Panc1 (cell line): Measurements from ENCODE around the gene LRRD1. TPM values are rescaled to one million over a fixed set of nuclear protein-coding genes. Genes with fewer than 3 reads are reported as not detected.

Source experiments
- ATAC-seq: fragments of 200-7000 bp; cut with Tn5 transposase; 2 replicates; pipeline ENCODE4 v1.9.1; 2020; ENCODE audit warnings: mild to moderate bottlenecking, moderate library complexity
- BruUV-seq: library from RNA; stranded (reverse); fragments of 400-500 nt; replicated peaks from 2 replicates; lab custom pipeline; 2021; lab: Mats Ljungman, UMichigan
- CTCF ChIA-PET: fragments of 300-600 bp; sonication (Branson Sonifier 250); formaldehyde crosslinking; loops from one replicate; lab custom pipeline; 2022; ENCODE audit warnings: antibody characterized with exemption; lab: Charles Lee
- POLR2A ChIA-PET: fragments of 300-600 bp; sonication (Branson Sonifier 250); formaldehyde crosslinking; loops from one replicate; lab custom pipeline; 2022; ENCODE audit warnings: antibody characterized with exemption; lab: Charles Lee
- DNase-seq: peaks from one replicate; pipeline ENCODE4 v3.0.0-alpha.2; 2010; ENCODE audit warnings: low read depth, low spot score
- H3K27ac ChIP-seq: 2 replicates; pipeline ENCODE4 v1.5.1; 2011; ENCODE audit warnings: mild to moderate bottlenecking, low read length, inconsistent platforms
- H3K27me3 ChIP-seq: fragments of 200-500 bp; sonication (Bioruptor generic); 2 replicates; pipeline ENCODE4 v1.6.0; 2014; ENCODE audit warnings: low read length, inconsistent platforms; ENCODE audit not compliant: control insufficient read depth, insufficient read depth
- H3K36me3 ChIP-seq: fragments of 200-500 bp; sonication (Bioruptor generic); 2 replicates; pipeline ENCODE4 v1.5.1; 2014; ENCODE audit warnings: inconsistent platforms, mild to moderate bottlenecking, low read length, moderate library complexity; ENCODE audit not compliant: control insufficient read depth, insufficient read depth
- H3K4me1 ChIP-seq: 2 replicates; pipeline ENCODE4 v1.5.1; 2011; ENCODE audit warnings: inconsistent platforms, mild to moderate bottlenecking, low read length, moderate library complexity; ENCODE audit not compliant: control insufficient read depth, insufficient read depth
- H3K4me3 ChIP-seq, 2 experiments: 2 replicates each; pipeline ENCODE4 v1.5.1; 2011 to 2012; ENCODE audit warnings: low read depth in 2 of 2, low read length in 2 of 2, mild to moderate bottlenecking in 2 of 2, inconsistent platforms in 1 of 2, moderate library complexity in 1 of 2
- H3K9me3 ChIP-seq: fragments of 200-500 bp; sonication (Bioruptor generic); 2 replicates; pipeline ENCODE4 v1.5.1; 2014; ENCODE audit warnings: low read depth, mild to moderate bottlenecking, inconsistent platforms, low read length, moderate library complexity; ENCODE audit not compliant: control insufficient read depth, insufficient read depth
- CTCF ChIP-seq: fragments of 450-650 bp; IDR thresholded peaks from 2 replicates; pipeline ENCODE4 v1.5.1; 2017; ENCODE audit warnings: mild to moderate bottlenecking
- POLR2AphosphoS5 ChIP-seq: IDR thresholded peaks from 2 replicates; pipeline ENCODE4 v1.6.1; 2012; ENCODE audit warnings: mild to moderate bottlenecking, low read depth, low read length, moderate library complexity
- SIN3A ChIP-seq: IDR thresholded peaks from 2 replicates; pipeline ENCODE4 v1.6.1; 2012; ENCODE audit warnings: low read depth, mild to moderate bottlenecking, low read length, moderate library complexity, borderline replicate concordance; ENCODE audit not compliant: insufficient read depth
- TCF7L2 ChIP-seq: IDR thresholded peaks from 2 replicates; pipeline ENCODE4 v1.6.1; 2011; ENCODE audit warnings: mild to moderate bottlenecking, low read depth, low read length, inconsistent platforms
- in situ Hi-C: cut with HindIII; loops from 2 replicates; pipeline ENCODE4 v1.10.0; 2016; ENCODE audit warnings: low sequenced_read_pairs, low pct_unique_long_range_greater_than_20kb
- intact Hi-C: fragments of 100-400 bp; cut with micrococcal nuclease; formaldehyde crosslinking; loops from one replicate; pipeline ENCODE4 v1.10.0; 2022; ENCODE audit not compliant: unreplicated experiment
- total RNA-seq: library from RNA; stranded (reverse); gene quantifications from one replicate; pipeline ENCODE4 v1.2.1, GENCODE V29; 2021; ENCODE audit not compliant: unreplicated experiment
- TF ChIP-seq, protein P1 (sequence below), 2 experiments: IDR thresholded peaks; 2 replicates each; pipeline ENCODE4 v1.6.1; 2011 to 2012; ENCODE audit warnings: low read depth in 2 of 2, control low read depth in 1 of 2, low read length in 1 of 2, mild to moderate bottlenecking in 1 of 2, moderate library complexity in 1 of 2; ENCODE audit not compliant: insufficient read depth in 1 of 2

Gene LRRD1
- total RNA-seq, 1 experiment from 2014 or later, result 0.05 TPM

DNA sequence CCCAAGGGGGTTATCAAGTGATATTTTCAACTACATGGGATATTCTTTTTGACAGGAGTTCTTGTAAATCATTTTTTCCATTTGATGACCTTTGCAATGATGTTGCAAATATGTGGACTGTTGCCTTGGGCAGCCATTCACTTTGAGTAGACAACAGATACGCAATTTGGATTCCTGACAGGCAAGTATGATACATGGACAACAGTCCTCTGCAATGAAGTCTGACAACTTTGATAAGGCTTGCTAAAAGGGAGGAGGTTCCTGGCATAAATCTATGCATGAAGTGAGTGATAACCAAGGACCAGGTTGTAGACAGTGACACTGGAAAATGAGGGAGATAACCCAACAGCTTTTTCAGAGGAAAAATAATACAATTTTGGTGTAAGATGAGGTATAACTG lies 17.7 kb downstream of the LRRD1 start:
- DNase-seq (no peak), ATAC-seq (no peak)
- Histone ChIP-seq H3K27ac (no peak overlapping the region), H3K27me3 (peaks cover 26% of the 10 kb centered on the region), H3K36me3 (no peaks in the 10 kb centered on the region), H3K4me3 (no peak overlapping the region), H3K4me1 (no peaks in the 10 kb centered on the region), H3K9me3 (no peaks in the 10 kb centered on the region)
- no TSS peak for BruUV-seq
- intact Hi-C loops, result no loop called here
- in situ Hi-C loops, result no loop called here
- TF ChIP-seq, protein P1, sequence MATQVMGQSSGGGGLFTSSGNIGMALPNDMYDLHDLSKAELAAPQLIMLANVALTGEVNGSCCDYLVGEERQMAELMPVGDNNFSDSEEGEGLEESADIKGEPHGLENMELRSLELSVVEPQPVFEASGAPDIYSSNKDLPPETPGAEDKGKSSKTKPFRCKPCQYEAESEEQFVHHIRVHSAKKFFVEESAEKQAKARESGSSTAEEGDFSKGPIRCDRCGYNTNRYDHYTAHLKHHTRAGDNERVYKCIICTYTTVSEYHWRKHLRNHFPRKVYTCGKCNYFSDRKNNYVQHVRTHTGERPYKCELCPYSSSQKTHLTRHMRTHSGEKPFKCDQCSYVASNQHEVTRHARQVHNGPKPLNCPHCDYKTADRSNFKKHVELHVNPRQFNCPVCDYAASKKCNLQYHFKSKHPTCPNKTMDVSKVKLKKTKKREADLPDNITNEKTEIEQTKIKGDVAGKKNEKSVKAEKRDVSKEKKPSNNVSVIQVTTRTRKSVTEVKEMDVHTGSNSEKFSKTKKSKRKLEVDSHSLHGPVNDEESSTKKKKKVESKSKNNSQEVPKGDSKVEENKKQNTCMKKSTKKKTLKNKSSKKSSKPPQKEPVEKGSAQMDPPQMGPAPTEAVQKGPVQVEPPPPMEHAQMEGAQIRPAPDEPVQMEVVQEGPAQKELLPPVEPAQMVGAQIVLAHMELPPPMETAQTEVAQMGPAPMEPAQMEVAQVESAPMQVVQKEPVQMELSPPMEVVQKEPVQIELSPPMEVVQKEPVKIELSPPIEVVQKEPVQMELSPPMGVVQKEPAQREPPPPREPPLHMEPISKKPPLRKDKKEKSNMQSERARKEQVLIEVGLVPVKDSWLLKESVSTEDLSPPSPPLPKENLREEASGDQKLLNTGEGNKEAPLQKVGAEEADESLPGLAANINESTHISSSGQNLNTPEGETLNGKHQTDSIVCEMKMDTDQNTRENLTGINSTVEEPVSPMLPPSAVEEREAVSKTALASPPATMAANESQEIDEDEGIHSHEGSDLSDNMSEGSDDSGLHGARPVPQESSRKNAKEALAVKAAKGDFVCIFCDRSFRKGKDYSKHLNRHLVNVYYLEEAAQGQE (IDR thresholded peaks at IDR 0.05; ENCODE audit: insufficient read depth in 1 of 2, low read depth in 2 of 2, low read length in 1 of 2), result no peak
- TF ChIP-seq TCF7L2, result no peak
- no peak for TF ChIP-seq CTCF
- ChIA-PET CTCF (no interaction called here), POLR2A (interaction anchor here (0.6 kb wide), 1 partner anchor 367 kb away, joined by 5 read pairs; the partner anchor contains the start of genes PEX1 and RBM48)

DNA sequence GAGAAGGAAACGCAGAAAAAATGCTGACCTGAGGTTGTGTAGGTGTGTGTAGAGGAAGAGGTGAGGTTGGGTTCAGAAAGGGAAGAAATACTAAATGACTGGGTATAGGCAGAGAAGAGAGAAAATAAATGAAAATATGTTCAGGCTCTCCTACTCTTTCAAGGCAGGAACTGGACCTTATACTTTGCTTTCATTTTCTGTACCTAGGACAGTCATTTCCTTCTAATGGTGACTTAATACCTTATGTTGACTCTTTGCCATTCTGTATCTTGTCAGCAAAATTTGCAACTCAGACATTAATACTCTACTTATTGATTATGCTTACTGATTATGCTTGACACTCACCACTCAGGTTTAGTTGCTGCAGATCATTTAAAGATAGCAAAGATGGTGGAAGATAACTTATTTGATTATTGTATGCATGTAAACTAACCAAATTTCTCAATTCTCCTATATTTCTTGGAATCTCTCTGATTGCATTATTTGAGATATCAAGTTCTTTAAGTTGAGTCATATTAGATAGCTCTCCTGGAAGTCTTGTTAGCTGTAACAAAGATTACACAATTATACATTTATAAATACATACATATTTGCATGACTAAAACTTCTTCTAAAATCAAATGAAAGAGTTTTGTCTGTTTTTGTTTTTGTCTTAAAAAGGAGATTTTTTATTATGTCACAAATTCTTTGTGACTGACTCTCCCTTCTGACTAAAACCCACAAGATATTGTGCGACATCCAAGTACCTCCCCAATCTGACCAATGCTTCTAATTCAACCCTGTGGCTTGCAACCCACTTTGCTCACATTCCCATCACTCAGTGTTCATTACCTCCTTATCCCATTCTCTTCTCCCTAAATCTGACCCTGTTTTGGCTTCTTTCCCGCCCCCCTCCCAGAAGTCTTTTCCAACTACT lies 20.0 kb downstream of the LRRD1 start:
- in situ Hi-C loops, result no loop called here
- DNase-seq, result no peak
- POLR2A ChIA-PET, result no interaction called here
- intact Hi-C loops, result no loop called here
- no peaks in the 10 kb centered on the region for H3K4me1 ChIP-seq
- H3K27me3 ChIP-seq, result peaks cover 22% of the 10 kb centered on the region
- no peak overlapping the region for H3K27ac ChIP-seq
- no peak overlapping the region for H3K4me3 ChIP-seq
- no TSS peak for BruUV-seq
- no peaks in the 10 kb centered on the region for H3K36me3 ChIP-seq
- TF ChIP-seq TCF7L2 (no peak), CTCF (no peak), SIN3A (no peak), POLR2AphosphoS5 (no peak)
- TF ChIP-seq, protein P1 (IDR thresholded peaks at IDR 0.05; ENCODE audit: insufficient read depth in 1 of 2, low read depth in 2 of 2, low read length in 1 of 2), result no peak
- H3K9me3 ChIP-seq, result no peaks in the 10 kb centered on the region
- no peak for ATAC-seq
- CTCF ChIA-PET, result no interaction called here
